ENCODE measurements around the gene ARHGAP6. TPM values are rescaled to one million over a fixed set of nuclear protein-coding genes. Genes with fewer than 3 reads are reported as not detected.
"Not testable (repeated sequence)": the region's sequence is repeated elsewhere in the genome, so short reads cannot be mapped to it uniquely, and the experiment has no call there.

ARHGAP6 gene
- total and polyA plus RNA-seq, 2 of the 13 experiments (the other 11 are each of a cell fraction or from before 2014, with no cell fraction given): 0.11 TPM; not detected in 1

DNA sequence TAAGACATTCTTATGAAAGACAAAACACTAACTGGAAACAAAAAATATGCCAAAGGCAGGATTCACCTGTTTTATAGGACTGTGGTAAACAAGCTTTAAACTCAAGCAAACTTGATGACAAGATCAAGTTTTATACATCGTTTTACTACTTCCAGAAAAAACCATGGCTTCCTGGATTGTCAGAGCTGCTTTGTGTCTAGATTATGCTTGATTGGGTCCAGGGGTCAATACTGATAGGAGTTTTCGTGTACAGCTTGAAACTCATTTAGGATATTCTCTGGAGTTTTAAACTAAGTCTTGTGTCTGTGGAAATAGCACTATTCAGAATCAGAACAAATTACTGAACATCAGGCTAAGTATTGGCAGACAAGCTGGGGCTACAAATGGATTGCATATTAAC, 541.6 kb downstream of the ARHGAP6 start:
- Histone ChIP-seq H3K27ac (ENCODE audit: extremely low read length, insufficient read depth, low read length) (no peak overlapping the region), H3K4me1 (ENCODE audit: insufficient read depth, low read length) (no peaks in the 10 kb centered on the region), H3K4me3 (replicated peaks in 1 of 3; ENCODE audit: insufficient read depth in 1 of 3, low read depth in 2 of 3, low read length in 3 of 3) (no peak overlapping the region), H3K9me3 (ENCODE audit: low read length) (no peaks in the 10 kb centered on the region), H3K27me3 (ENCODE audit: control insufficient read depth in 1 of 2, insufficient read depth in 2 of 2, low read length in 2 of 2) (no peaks in the 10 kb centered on the region), H3K4me2 (ENCODE audit: low read depth, low read length) (no peak overlapping the region), H3K36me3 (replicated peaks in 1 of 2; ENCODE audit: control insufficient read depth in 1 of 2, insufficient read depth in 2 of 2, low read length in 2 of 2) (peaks cover 3 to 24% of the 10 kb centered on the region in 2 experiments; a peak in 3 of 5 replicates), H4K20me1 (ENCODE audit: insufficient read depth, low read length) (no peaks in the 10 kb centered on the region), H2AFZ (ENCODE audit: low read length) (no peak overlapping the region), H3K9ac (ENCODE audit: insufficient read depth, low read depth, low read length) (no peak overlapping the region), H3K79me2 (ENCODE audit: insufficient read depth, low read length) (no peaks in the 10 kb centered on the region)
- TF ChIP-seq, protein P1, sequence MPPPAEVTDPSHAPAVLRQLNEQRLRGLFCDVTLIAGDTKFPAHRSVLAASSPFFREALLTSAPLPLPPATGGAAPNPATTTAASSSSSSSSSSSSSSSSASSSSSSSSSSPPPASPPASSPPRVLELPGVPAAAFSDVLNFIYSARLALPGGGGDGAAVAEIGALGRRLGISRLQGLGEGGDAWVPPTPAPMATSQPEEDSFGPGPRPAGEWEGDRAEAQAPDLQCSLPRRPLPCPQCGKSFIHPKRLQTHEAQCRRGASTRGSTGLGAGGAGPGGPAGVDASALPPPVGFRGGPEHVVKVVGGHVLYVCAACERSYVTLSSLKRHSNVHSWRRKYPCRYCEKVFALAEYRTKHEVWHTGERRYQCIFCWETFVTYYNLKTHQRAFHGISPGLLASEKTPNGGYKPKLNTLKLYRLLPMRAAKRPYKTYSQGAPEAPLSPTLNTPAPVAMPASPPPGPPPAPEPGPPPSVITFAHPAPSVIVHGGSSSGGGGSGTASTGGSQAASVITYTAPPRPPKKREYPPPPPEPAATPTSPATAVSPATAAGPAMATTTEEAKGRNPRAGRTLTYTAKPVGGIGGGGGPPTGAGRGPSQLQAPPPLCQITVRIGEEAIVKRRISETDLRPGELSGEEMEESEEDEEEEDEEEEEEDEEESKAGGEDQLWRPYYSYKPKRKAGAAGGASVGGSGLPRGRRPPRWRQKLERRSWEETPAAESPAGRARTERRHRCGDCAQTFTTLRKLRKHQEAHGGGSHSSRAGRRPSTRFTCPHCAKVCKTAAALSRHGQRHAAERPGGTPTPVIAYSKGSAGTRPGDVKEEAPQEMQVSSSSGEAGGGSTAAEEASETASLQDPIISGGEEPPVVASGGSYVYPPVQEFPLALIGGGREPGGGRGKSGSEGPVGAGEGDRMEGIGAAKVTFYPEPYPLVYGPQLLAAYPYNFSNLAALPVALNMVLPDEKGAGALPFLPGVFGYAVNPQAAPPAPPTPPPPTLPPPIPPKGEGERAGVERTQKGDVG (CRISPR knock-in tag; IDR thresholded peaks at IDR 0.05; ENCODE audit: borderline replicate concordance): no peak
- no peak for TF ChIP-seq SMAD9 (CRISPR knock-in tag; IDR thresholded peaks at IDR 0.05)
- TF ChIP-seq ZNF121 (CRISPR knock-in tag; IDR thresholded peaks at IDR 0.05): no peak
- TF ChIP-seq, protein P2, sequence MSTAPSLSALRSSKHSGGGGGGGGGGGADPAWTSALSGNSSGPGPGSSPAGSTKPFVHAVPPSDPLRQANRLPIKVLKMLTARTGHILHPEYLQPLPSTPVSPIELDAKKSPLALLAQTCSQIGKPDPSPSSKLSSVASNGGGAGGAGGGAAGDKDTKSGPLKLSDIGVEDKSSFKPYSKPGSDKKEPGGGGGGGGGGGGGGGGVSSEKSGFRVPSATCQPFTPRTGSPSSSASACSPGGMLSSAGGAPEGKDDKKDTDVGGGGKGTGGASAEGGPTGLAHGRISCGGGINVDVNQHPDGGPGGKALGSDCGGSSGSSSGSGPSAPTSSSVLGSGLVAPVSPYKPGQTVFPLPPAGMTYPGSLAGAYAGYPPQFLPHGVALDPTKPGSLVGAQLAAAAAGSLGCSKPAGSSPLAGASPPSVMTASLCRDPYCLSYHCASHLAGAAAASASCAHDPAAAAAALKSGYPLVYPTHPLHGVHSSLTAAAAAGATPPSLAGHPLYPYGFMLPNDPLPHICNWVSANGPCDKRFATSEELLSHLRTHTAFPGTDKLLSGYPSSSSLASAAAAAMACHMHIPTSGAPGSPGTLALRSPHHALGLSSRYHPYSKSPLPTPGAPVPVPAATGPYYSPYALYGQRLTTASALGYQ (CRISPR knock-in tag; IDR thresholded peaks at IDR 0.05): no peak
- no peak for TF ChIP-seq ZFP82 (CRISPR knock-in tag; IDR thresholded peaks at IDR 0.05; ENCODE audit: borderline replicate concordance)
- no peak for TF ChIP-seq ZNF570 (CRISPR knock-in tag; IDR thresholded peaks at IDR 0.05; ENCODE audit: borderline replicate concordance)
- TF ChIP-seq REPIN1 (CRISPR knock-in tag; IDR thresholded peaks at IDR 0.05; ENCODE audit: borderline replicate concordance, low read depth): no peak
- TF ChIP-seq NFYB (CRISPR knock-in tag; IDR thresholded peaks at IDR 0.05): no peak
- no peak for TF ChIP-seq RELA (CRISPR knock-in tag; IDR thresholded peaks at IDR 0.05)
- in situ Hi-C loops (cut with HindIII; ENCODE audit: extremely low pct_ligation_motif_present, low pct_unique_long_range_greater_than_20kb): no loop called here
- intact Hi-C loops (cut with micrococcal nuclease; ENCODE audit: unreplicated experiment): no loop called here
- CTCF ChIA-PET (ENCODE audit: low intra/inter-chr PET ratio, low total read pairs): no interaction called here
- FAIRE-seq: no peak
- no peak for ATAC-seq
- POLR2A ChIA-PET: no interaction called here
- 100% methylated on average over 1 of the region's 2 CpGs for WGBS (ENCODE audit: low lambda C conversion rate)
- BruUV-seq (replicated peaks): no TSS peak
- no peak for DNase-seq (ENCODE audit: low spot score)

DNA sequence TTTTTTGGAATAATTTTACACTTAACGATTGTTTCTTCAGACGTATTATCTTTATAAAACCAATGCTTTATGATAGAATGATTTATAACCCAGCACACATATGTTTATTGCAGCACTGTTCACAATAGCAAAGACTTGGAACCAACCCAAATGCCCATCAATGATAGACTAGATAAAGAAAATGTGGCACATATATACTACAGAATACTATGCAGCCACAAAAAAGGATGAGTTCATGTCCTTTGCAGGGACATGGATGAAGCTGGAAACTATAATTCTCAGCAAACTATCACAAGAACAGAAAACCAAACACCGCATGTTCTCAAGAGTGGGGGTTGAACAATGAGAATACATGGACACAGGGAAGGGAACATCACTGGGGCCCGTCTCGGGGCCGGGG, 542.6 kb downstream of the ARHGAP6 start:
- intact Hi-C loops (cut with micrococcal nuclease; ENCODE audit: unreplicated experiment); H3K4me2 ChIP-seq (ENCODE audit: low read depth, low read length); CTCF ChIA-PET (ENCODE audit: low intra/inter-chr PET ratio, low total read pairs); BruUV-seq (replicated peaks); H3K9me3 ChIP-seq (ENCODE audit: low read length); H3K4me3 ChIP-seq (replicated peaks in 1 of 3; ENCODE audit: insufficient read depth in 1 of 3, low read depth in 2 of 3, low read length in 3 of 3); H3K27ac ChIP-seq (ENCODE audit: extremely low read length, insufficient read depth, low read length); H3K79me2 ChIP-seq (ENCODE audit: insufficient read depth, low read length); H3K27me3 ChIP-seq (ENCODE audit: control insufficient read depth in 1 of 2, insufficient read depth in 2 of 2, low read length in 2 of 2); H4K20me1 ChIP-seq (ENCODE audit: insufficient read depth, low read length); FAIRE-seq; ATAC-seq; POLR2A ChIA-PET; H3K9ac ChIP-seq (ENCODE audit: insufficient read depth, low read depth, low read length); in situ Hi-C loops (cut with HindIII; ENCODE audit: extremely low pct_ligation_motif_present, low pct_unique_long_range_greater_than_20kb); H2AFZ ChIP-seq (ENCODE audit: low read length); DNase-seq (ENCODE audit: low spot score); H3K4me1 ChIP-seq (ENCODE audit: insufficient read depth, low read length): not testable (repeated sequence)
- 96% methylated on average over 6 of the region's 6 CpGs for WGBS (ENCODE audit: low lambda C conversion rate)
- H3K36me3 ChIP-seq (replicated peaks in 1 of 2; ENCODE audit: control insufficient read depth in 1 of 2, insufficient read depth in 2 of 2, low read length in 2 of 2): peaks cover 5 to 34% of the 10 kb centered on the region in 2 experiments; a peak in 3 of 5 replicates

Measured in HepG2 (cell line).